HEK293 (cell line): ENCODE measurements around the gene ZRANB1.

Source experiments
- CTCF ChIA-PET: fragments of 350-600 bp; formaldehyde crosslinking; extraction: SDS; loops from one replicate; lab custom pipeline; 2021; ENCODE audit warnings: antibody characterized with exemption; lab: Yijun Ruan, JAX
- POLR2A ChIA-PET: fragments of 300-600 bp; formaldehyde crosslinking; extraction: SDS; loops from one replicate; lab custom pipeline; 2020; ENCODE audit warnings: antibody characterized with exemption, inconsistent platforms; lab: Yijun Ruan, JAX
- H3K27ac ChIP-seq: fragments of 200-500 bp; sonication (Bioruptor generic); 2 replicates; pipeline ENCODE4 v1.5.1; 2014; ENCODE audit warnings: low read depth, low read length, control low read depth, inconsistent platforms; ENCODE audit errors: extremely low read depth
- H3K36me3 ChIP-seq, 2 experiments: fragments of 200-500 bp in 1 of 2; sonication (Bioruptor generic) in 1 of 2; 1 replicate in 1 of 2; 2 replicates in 1 of 2; pipeline ENCODE4 v1.5.1; 2014 to 2017; ENCODE audit warnings: inconsistent platforms in 2 of 2, low read length in 2 of 2; ENCODE audit not compliant: control insufficient read depth in 2 of 2, insufficient read depth in 1 of 2
- H3K4me1 ChIP-seq: fragments of 200-500 bp; sonication (Bioruptor generic); 2 replicates; pipeline ENCODE4 v1.5.1; 2014; ENCODE audit warnings: mild to moderate bottlenecking, low read length, inconsistent platforms; ENCODE audit not compliant: control insufficient read depth, insufficient read depth
- H3K4me3 ChIP-seq: 2 replicates; pipeline ENCODE4 v1.5.1; 2011; ENCODE audit warnings: low read depth, mild to moderate bottlenecking, control low read depth, low read length, moderate library complexity
- H3K9me3 ChIP-seq: fragments of 200-500 bp; sonication (Bioruptor generic); 2 replicates; pipeline ENCODE4 v1.5.1; 2014; ENCODE audit warnings: low read depth, low read length, inconsistent platforms; ENCODE audit not compliant: control insufficient read depth, insufficient read depth
- BCL11A ChIP-seq: fragments of 450-650 bp; formaldehyde crosslinking; IDR thresholded peaks from 2 replicates; pipeline ENCODE4 v1.5.1; 2016; ENCODE audit warnings: low read depth, missing biosample characterization, missing genetic modification characterization
- OSR2 ChIP-seq: fragments of 450-650 bp; formaldehyde crosslinking; IDR thresholded peaks from 2 replicates; pipeline ENCODE4 v1.5.1; 2016; ENCODE audit warnings: missing biosample characterization, missing genetic modification characterization
- PBX3 ChIP-seq: sonication (generic); formaldehyde crosslinking; IDR thresholded peaks from 2 replicates; pipeline ENCODE4 v1.8.1; 2022; ENCODE audit warnings: mild to moderate bottlenecking, moderate library complexity, missing genetic modification reagents
- PRDM6 ChIP-seq: fragments of 450-650 bp; formaldehyde crosslinking; IDR thresholded peaks from 2 replicates; pipeline ENCODE4 v1.5.1; 2017; ENCODE audit warnings: missing biosample characterization, missing genetic modification characterization
- SCRT2 ChIP-seq: fragments of 450-650 bp; formaldehyde crosslinking; IDR thresholded peaks from 2 replicates; pipeline ENCODE4 v1.5.1; 2016; ENCODE audit warnings: missing biosample characterization, missing genetic modification characterization
- TCF7L2 ChIP-seq: IDR thresholded peaks from 2 replicates; pipeline ENCODE4 v1.6.1; 2011; ENCODE audit warnings: low read depth, mild to moderate bottlenecking, inconsistent platforms, low read length, moderate library complexity, borderline replicate concordance
- TSHZ1 ChIP-seq: fragments of 450-650 bp; formaldehyde crosslinking; IDR thresholded peaks from 2 replicates; pipeline ENCODE4 v1.5.1; 2016; ENCODE audit warnings: missing biosample characterization, missing genetic modification characterization, borderline replicate concordance
- WT1 ChIP-seq: fragments of 450-650 bp; formaldehyde crosslinking; IDR thresholded peaks from 2 replicates; pipeline ENCODE4 v1.5.1; 2016; ENCODE audit warnings: missing biosample characterization, missing genetic modification characterization
- ZNF16 ChIP-seq: fragments of 450-650 bp; formaldehyde crosslinking; IDR thresholded peaks from 2 replicates; pipeline ENCODE4 v1.5.1; 2016; ENCODE audit warnings: low read depth, missing biosample characterization, missing genetic modification characterization
- ZNF341 ChIP-seq: fragments of 450-650 bp; formaldehyde crosslinking; IDR thresholded peaks from 2 replicates; pipeline ENCODE4; 2016; ENCODE audit warnings: low read depth, missing biosample characterization, missing genetic modification characterization
- ZNF366 ChIP-seq: fragments of 450-650 bp; formaldehyde crosslinking; conservative IDR thresholded peaks from 2 replicates; pipeline ENCODE4 v1.5.1; 2016; ENCODE audit warnings: missing biosample characterization, missing genetic modification characterization
- ZNF521 ChIP-seq: fragments of 450-650 bp; formaldehyde crosslinking; IDR thresholded peaks from 2 replicates; pipeline ENCODE4 v1.5.1; 2017; ENCODE audit warnings: missing biosample characterization, mild to moderate bottlenecking, missing genetic modification characterization
- ZNF670 ChIP-seq: fragments of 450-650 bp; formaldehyde crosslinking; IDR thresholded peaks from 2 replicates; pipeline ENCODE4 v1.5.1; 2016; ENCODE audit warnings: missing biosample characterization, missing genetic modification characterization, low read depth
- ZSCAN4 ChIP-seq: fragments of 450-650 bp; formaldehyde crosslinking; IDR thresholded peaks from 2 replicates; pipeline ENCODE4 v1.5.1; 2017; ENCODE audit warnings: missing biosample characterization, missing genetic modification characterization

The ZRANB1 gene

GRCh38 chr10:124939290-124939689, 2.6 kb upstream of the ZRANB1 start (continued):
- TF ChIP-seq PRDM6 (tag by site-specific recombination) (peak; percentile 79), TSHZ1 (tag by site-specific recombination) (0 out of 2 replicates have a peak, but pooled peaks have one; percentile 12), ZNF16 (no peak), OSR2 (tag by site-specific recombination) (peak; percentile 63), BCL11A (tag by site-specific recombination) (0 out of 2 replicates have a peak, but pooled peaks have one; percentile 35), WT1 (tag by site-specific recombination) (peak; percentile 28; the same call in 1 of the 2 replicates), ZNF366 (tag by site-specific recombination) (peak; percentile 60; the same call in 1 of the 2 replicates), TCF7L2 (no peak)

- Histone ChIP-seq H3K9me3 (no peaks in the 10 kb centered on the region), H3K4me3 (no peak overlapping the region), H3K36me3 (peaks cover 0 to 6% of the 10 kb centered on the region in 2 experiments; a peak in 2 of 3 replicates), H3K4me1 (peaks cover 19% of the 10 kb centered on the region), H3K27ac (no peak overlapping the region)
- CTCF ChIA-PET: interaction anchor here (0.6 kb wide), 1 partner anchor 162 kb away, joined by 3 read pairs; no protein-coding TSS in a partner anchor
- POLR2A ChIA-PET: no interaction called here
- TF ChIP-seq ZNF341 (tag by site-specific recombination) (peak; percentile 34; the same call in 1 of the 2 replicates), PBX3 (CRISPR knock-in tag) (no peak), SCRT2 (peak; percentile 31; the same call in 1 of the 2 replicates)
These were observed 620 bp downstream of the ZRANB1 start for GRCh38 chr10:124942317-124943169.

DNA sequence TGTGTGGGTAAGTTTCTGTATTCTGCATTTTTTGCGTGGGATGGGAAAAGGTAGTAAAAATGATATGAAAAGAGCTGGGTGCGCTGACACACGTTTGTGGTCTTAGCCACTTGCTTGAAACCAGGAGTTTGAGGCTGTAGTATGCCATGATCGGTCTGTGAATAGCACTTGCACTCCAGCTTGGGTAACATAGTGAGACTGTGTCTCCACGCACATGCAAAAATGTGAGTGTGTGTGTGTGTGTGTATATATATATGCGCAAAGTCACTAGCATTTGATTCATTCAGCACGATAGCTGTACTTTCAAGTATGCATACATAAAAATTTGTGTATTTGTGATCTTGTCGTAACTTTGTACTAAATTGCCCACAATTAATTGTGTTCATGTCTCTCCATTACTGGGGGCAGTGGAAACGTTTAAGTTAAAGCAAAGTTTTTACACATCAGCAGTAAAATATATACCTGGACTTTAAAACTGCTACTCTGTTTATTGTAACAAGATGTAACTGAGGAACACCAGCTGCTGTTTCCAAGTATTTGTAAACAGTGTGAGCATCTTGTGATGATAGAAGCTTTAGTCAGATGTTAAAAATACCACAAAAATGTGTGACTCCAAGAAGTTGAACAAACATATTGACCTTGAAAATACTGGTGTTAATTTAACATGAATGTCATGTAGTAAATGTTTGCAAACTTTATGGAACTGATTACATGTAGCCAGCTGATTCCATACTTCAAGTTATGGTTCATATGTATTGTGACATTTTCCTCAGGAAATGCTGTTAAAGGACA, 1.6 kb downstream of the ZRANB1 start:
- TF ChIP-seq ZSCAN4 (tag by site-specific recombination): peak; percentile 23; the same call in 1 of the 2 replicates
- TF ChIP-seq ZNF670 (tag by site-specific recombination): no peak
- no peak for TF ChIP-seq ZNF521 (tag by site-specific recombination)
- TF ChIP-seq ZNF341 (tag by site-specific recombination): peak; percentile 2; the same call in 1 of the 2 replicates
- CTCF ChIA-PET: no interaction called here
- Histone ChIP-seq H3K9me3 (no peaks in the 10 kb centered on the region), H3K4me1 (peaks cover 19% of the 10 kb centered on the region), H3K27ac (no peak overlapping the region), H3K4me3 (no peak overlapping the region), H3K36me3 (peaks cover 0 to 6% of the 10 kb centered on the region in 2 experiments; a peak in 2 of 3 replicates)
- POLR2A ChIA-PET: interaction anchor here (0.8 kb wide), 1 partner anchor 27 kb away, joined by 3 read pairs; no protein-coding TSS in a partner anchor
